GM19395 (cell line): Measurements from ENCODE around the gene TRIM17.

Experiments used
- ATAC-seq: cut with Tn5 transposase; IDR thresholded peaks from one replicate; pipeline ENCODE4 v1.9.1; 2021; ENCODE audit warnings: mild to moderate bottlenecking, moderate library complexity; ENCODE audit not compliant: unreplicated experiment

The TRIM17 gene

GRCh38 chr1:228359613-228360532, 56.8 kb downstream of the TRIM17 start:
- no peak for ATAC-seq

GRCh38 chr1:228358764-228359612, 57.7 kb downstream of the TRIM17 start:
- ATAC-seq, result no peak

GRCh38 chr1:228358039-228358763, 58.5 kb downstream of the TRIM17 start:
- no peak for ATAC-seq
